D341Med (cell line): ENCODE results near the gene UFL1.

ENCODE experiments used
- DNase-seq: peaks from one replicate; pipeline ENCODE4 v3.0.0; 2012; ENCODE audit warnings: low spot score

UFL1 gene

GRCh38 chr6:96575359-96575758, 53.8 kb downstream of the UFL1 start:
- DNase-seq = no peak

GRCh38 chr6:96576221-96576620, 54.6 kb downstream of the UFL1 start:
- no peak for DNase-seq

GRCh38 chr6:96582021-96582420, 60.4 kb downstream of the UFL1 start:
- DNase-seq = no peak

- DNase-seq = no peak
These were observed 60.8 kb downstream of the UFL1 start for GRCh38 chr6:96582436-96582835.

- no peak for DNase-seq
These were observed 82.8 kb downstream of the UFL1 start for GRCh38 chr6:96604420-96604819.
